HG03460 (cell line): ENCODE data around the gene FBN2.
"Not testable (repeated sequence)": the region's sequence is repeated elsewhere in the genome, so short reads cannot be mapped to it uniquely, and the experiment has no call there.

Experiments
- ATAC-seq: cut with Tn5 transposase; IDR thresholded peaks from one replicate; pipeline ENCODE4 v1.9.1; 2021; ENCODE audit not compliant: unreplicated experiment

Gene FBN2

DNA sequence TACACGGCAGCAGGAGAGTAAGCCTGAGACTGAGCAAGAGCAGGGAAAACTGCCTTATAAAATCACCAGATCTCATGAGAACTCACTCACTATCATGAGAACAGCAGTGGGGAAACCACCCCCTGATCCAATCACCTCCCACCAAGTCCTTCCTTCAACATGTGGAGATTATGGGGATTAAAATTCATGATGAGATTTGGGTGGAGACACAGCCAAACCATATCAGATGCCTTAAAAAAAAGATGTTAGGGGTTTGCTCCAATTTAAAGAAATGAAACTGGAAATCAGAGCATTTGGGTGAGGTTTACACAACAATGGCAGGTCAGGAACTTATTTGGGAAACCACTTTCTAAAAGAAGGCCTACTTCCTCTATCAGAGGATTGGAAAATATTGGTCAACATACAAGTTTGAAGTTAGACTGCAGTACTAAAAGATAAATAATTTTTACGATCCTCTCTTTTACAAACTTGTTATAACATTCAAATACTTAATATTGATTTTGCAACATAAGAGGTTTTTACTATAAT is 105.1 kb downstream of the FBN2 start:
- ATAC-seq, result no peak

DNA sequence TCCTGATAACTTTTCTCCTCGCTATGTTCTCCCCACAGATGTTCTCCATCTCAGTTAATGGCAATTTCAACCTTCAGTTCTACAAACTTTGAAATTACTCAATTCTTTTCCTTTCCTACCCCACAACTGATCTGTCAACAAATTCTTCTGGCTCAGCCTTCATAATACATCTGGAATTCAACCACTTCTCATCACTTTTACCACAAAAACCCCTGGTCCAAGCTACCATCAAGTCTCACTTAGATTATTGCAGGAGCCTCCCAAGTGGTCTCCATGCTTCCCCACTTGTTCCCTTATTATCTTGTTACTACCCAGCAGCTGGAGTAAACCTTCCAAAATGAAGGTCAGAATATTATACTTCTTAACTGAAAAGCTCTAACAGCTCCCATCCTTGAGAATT is 110.1 kb downstream of the FBN2 start:
- no peak for ATAC-seq

DNA sequence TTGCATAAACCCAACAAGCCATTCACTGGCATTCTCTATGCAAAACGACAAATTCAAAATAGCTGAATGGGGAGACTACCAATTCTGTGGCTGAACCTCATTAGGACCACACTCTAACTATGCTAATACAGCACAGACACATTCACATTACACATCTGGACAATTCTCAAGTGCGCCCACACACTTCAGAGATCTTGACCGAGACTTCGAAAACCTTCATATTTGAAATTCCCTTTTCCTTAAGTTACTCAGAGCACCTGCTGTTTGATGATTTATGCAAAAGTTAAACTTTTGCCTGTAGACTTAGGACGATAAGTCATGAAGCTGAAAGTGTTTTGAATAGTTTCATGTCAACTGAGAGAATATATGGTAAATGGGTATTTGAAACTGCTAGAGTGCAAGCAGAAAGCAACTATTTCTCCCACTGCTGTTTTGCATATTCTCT is 111.9 kb downstream of the FBN2 start:
- peak; percentile 92 for ATAC-seq

DNA sequence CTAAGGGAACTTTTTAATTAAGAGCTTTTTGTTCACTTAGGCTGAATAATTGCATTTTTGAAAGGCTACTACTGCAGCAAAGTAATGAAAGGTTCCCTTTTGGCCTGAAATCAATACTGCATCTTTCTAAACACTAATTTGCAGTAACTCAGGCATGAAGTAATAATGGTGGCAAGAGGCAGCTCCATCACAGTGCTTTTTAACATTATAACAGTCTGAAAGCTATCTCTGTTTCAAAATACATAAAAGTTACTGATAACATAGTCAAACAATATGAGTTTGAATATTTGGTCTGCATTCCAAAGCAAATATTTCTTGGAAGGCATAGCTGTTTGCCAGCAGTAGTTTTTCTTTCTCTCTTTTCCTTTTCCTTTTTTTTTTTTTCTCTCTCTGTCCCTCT is 113.4 kb downstream of the FBN2 start:
- ATAC-seq, result no peak

DNA sequence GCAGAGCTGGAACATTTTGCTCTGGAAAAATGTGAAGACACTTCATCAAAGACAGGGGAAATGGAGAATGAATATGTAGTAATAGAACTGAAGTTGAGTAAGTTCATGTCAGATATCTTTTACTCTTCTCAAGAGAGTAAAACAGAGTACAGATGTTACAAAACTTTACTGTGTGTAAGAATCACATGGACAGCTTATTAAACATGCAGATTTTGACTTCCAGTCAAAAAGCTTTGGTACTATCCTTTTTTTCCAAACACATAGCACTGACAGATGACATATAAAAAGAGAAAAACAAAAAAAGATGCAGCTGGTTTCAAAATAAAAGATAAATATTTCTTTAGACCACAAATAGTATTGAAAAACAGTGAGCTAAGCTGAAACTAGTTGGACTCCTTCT is 115.4 kb downstream of the FBN2 start:
- no peak for ATAC-seq

DNA sequence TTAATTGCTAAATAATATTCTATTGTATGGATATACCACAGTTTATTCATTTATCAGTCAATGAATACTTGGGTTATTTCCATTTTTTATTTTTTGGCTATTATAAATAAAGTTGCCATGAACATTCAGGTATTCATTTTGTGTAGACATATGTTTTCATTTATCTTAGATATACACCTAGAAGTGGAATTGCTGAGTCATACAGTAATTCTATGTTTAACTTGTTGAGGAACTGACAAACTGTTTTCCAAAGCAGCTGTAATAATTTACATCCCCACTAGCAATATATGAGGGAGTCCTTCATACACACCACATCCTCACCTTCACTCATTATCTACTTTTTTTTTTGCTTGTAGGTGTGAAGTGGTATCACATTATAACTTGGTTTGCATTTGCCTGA is 123.6 kb downstream of the FBN2 start:
- no peak for ATAC-seq

DNA sequence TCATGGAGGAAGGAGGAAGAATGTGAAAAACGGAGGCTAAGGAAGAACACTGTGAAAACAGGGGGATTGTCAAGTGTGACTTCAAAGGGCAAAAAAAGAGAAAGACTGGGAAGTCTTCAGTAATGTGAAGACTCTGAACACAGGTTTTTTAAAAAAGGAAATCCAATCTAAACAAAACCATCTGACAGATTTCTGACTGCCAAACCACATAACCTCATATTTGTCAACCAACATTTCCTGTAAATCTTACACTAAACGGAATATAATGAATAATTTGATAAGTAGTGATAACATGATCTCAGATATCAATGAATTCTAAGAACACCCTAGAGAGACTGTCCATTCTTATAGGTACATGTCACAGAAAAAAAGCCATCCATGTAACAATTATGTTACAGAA is 124.7 kb downstream of the FBN2 start:
- ATAC-seq, result no peak

DNA sequence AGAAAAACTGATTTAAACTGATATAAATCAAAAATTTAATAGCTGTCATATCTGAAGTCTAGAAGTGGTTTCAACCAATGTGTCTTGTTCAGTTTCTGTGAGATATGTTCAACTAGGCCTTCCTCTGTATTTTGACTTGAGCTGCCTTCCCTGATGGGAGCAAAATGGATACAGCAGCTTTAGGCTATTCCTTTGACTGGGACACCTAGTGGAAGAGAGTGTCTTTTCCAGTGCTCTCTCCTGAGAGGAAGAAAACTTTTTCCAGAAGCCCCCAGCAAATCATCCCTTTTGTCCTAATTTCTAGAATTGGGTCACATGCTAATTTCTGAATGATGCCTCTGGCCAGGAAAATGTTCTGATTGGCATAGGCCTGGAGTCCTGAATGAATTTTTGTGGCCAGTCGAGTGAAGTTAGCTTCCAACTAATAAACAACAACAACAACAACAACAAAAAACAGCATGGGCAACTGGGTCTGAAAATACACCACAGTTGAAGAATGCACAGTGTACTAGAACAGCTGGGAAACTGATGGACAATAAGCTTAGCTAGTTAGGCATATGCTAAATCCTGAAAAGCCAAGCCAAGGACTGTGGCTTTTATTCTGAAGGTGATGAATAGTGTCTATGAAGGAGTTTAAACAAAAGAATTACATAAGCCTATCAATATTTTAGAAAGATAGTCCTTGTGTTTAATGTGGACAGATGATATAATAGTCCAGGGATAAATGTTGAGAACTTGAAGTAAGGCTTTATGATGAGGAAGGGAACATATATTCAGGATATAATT is 125.7 kb downstream of the FBN2 start:
- ATAC-seq, result no peak

DNA sequence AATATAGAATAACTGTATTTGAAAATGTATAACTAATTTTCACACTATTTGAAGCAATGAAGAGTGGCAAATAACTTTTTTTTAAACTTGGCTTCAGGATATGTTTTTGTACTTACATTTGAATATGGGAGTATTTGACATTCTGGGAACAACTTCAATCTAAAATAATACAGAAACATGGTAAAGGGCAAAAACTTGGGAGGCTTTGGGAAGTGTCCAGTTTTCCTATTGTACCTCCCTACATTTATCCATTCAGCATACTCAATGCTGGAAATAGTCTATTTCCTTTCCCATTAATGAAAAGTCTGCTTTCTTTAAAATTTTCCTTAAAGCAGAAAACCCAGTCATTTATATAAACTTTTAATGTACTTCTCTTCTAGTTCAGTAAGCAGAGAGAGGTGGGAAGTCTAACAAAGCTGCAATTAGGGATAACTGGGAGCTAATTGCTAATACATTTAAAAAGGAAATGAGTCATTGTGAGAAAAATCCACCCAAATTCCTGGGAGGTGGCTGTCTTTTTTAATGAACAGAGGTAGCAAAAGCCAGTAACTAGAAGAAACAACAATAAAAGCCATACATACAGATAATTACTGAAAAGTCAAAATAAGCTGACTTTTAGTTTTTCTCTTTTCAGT is 128.8 kb downstream of the FBN2 start:
- ATAC-seq, result no peak

DNA sequence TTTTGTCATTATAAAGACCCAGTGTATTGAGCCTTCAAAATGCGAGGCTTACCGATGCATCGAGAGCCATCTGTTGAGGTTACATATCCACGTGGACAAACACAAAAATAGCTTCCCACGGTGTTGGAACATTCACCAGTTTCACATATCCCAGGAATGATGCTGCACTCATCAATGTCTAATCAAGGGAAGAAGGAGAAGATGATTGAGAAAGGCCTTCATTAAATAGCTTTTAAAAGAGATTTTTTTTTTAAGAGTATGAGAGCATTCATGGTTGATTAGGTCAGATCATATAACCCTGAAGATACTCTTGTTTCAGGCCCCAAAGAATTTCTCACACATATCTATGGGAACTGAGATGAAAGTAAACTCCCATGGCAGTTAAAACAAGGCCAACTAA is 129.4 kb downstream of the FBN2 start:
- no peak for ATAC-seq

DNA sequence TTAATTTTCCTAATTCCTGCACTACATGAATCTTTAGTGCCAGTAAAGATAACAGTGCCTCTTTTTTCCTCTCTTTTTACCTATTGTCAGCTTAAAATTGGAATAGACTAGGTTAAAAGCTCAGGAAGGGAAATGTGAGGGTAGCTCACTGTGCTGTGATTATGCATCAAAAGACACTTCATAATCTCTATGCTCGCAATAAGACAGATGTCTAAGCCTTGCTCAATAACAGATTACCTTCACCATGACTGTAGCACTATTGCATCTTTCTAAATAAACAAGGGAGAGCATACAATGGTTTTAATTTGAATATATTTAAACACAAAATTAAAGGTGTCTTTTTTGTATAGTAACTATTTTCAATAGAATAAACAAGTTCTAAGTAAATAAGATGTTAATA is 130.1 kb downstream of the FBN2 start:
- ATAC-seq, result no peak

DNA sequence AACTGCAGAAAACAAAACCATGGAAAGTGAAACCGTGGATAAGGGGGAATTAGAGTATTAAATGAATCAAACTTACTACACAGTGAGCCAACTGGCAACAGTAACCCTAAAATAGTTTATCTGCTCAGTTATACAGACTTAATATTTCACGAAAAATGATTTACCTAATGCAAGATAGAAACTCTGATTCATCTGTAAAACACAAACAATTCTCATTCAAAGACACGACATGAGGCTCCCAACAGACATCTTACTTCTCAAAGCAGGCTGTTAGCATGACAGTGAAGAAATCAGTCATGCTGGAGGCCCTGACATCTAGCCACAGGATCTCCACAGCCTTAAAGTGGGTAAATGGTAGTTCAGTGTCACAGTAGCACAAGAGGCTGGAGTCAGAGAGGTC is 131.2 kb downstream of the FBN2 start:
- no peak for ATAC-seq

DNA sequence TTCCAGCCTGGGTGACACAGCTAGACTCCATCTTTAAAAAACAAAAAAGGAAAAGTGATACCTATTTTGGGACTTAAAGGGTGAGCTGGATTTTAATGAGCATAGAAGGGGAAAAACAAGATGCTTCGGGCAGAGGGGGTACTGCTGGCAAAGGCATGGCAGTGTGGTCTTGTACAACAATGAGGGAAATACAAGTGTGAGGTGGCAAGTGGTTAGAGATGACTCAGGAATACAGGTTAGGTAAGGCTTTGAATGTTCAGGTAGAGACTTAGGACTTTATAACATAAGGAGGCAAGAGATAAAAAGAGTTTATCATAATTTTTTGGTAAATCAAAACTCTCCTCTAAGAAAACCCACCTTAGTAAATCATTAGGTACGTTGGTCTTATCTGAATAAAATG is 132.9 kb downstream of the FBN2 start:
- ATAC-seq, result no peak

DNA sequence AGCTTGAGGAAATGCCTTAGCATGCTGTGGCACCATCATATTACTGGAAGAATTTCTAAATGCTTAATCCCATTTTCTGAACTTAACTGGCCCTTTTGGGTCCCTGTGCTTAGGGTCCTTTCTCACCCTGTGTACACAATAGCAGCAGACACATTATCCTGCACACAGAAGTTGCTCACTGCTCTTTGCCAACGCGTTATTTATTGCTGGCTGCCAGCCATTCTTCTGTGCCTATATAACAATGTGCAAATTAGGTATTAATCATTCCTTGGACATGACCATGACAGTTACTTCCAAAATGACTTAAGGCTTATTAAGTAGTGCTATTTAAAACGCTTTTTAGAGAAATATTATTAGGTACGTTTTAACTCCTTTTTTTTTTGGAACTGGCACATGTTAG is 134.7 kb downstream of the FBN2 start:
- no peak for ATAC-seq

DNA sequence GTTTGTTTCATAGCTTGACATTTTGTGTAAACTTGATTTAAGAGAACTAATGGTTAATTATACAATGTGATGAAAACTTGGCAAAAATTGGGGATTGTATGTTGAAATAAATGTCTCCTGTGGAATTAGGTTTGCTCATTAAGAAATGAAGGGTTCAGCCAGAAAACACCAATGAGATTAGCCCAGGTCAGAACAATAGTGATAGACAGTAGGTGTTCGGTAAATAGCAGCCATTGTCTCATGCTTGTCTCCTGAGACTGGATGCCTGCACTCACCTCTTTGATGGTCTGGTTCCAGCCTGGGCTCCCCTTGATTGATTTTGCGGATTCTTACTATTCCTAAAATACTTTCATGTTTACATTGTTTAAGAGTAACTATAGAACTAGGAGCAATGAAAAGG is 135.5 kb downstream of the FBN2 start:
- no peak for ATAC-seq

DNA sequence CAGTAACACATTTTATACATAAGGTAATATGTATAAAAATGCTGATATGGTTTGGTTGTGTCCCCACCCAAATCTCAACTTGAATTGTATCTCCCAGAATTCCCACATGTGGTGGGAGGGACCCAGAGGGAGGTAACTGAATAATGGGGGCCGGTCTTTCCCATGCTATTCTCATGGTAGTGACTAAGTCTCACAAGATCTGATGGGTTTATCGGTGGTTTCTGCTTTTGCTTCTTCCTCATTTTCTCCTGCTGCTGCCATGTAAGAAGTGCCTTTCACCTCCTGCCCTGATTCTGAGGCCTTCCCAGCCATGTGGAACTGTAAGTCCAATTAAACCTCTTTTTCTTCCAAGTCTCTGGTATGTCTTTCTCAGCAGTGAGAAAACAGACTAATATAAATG is 137.3 kb downstream of the FBN2 start:
- not testable (repeated sequence) for ATAC-seq

DNA sequence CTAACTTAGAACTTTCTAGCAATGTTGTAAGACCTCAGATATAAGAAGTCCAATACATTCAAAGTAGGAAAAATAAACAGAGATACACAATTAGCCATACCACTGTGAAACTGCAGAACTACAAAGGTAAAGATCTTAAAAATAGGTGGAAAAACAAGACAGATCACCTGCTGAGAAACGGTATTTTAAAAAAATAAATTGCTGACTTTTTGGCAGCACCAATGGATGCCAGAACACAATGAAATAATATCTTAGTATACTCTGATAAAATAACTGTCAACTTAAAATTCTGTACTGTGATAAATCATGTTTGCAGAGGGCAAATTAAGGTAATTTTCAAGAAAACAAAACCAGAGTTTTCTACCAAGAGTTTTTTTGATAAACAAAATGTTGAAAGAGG is 138.9 kb downstream of the FBN2 start:
- no peak for ATAC-seq

DNA sequence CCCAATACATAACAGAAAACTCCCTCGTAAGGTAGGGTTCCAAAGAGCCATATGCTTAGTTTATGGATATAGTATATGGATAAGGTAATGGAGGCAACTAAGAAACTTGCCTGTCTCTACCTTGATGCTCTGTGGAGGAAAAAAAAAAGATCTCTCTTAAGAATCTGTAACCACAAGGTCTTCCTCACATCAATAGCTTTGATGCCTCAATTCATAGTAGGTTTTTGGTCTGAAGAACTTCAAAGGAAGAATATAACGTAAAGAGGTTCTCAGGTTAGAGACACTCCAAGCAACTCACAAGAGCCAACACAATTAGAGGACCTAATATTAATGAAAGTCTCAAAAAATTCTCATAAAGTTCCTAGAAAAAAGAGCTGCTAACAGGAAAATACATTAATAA is 140.2 kb downstream of the FBN2 start:
- ATAC-seq, result no peak

DNA sequence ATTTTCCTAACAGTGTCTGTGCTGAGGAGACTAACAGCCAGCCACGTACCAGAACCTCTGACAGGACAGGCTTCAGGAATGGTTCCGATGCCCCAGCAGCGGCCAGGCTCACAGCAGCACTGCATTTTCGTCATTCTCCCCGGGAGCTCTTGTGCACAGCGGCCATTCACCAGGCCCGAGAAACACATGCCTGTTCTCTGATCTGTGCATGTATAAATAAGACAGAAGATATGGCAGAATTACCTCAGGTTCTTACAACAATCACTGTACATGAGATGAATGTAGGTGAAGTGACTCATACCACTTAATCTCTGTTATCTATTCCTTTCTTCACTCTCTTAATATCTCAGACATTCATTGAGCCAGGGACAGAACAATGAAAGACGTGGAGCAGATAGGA is 143.0 kb downstream of the FBN2 start:
- no peak for ATAC-seq

DNA sequence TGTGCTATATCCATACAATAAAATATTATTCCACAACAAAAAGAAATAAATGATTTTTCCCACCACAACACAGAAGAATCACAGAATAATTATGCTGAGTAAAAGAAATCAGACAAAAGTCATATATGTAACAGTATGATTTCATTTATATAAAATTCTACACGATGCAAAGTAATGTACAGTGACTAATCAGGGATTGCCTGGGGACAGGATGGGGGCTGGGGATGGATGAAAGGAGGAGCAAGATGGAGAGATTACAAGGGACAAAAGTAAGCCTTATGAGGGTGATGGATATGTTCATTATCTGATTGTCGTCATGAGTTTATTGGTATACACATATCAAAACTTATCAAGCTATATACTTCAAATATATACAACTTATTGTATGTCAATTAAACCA is 154.0 kb downstream of the FBN2 start:
- no peak for ATAC-seq

DNA sequence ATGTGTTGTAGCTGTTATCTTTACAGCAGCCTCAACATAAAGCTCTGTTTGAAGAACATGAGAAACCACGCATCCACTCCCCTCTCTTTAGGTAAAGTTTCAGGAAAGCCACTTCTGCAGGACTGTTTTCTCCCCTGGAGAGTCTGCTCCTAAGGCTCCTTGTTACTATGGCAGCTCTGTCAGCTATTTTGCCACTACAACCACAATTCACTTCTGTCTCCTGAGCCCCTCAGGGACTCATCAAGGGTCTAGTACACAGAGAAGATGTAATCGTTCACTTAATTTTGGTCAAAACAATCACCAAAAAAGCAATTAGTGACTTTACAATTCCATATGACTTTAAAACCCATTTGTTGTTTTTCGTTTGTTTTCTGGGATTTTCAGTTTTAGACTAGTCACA is 157.7 kb downstream of the FBN2 start:
- no peak for ATAC-seq

DNA sequence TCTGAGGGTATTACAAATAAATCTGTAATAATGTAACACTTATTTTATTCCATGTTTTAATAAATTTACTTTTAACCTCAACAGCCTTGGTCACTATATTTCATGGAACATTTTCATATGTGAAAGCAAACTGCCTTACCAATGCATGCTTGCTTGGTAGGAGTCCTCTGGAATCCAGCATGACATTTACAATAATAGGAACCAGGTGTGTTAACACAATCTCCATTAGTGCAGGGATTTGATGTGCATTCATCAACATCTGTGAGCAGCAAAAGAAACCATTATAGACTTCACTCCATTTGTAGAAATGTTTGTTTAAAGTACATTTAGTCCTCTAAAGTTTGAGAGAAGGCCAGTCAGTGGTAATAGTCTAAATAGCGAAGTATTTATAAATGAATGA is 159.4 kb downstream of the FBN2 start:
- no peak for ATAC-seq

DNA sequence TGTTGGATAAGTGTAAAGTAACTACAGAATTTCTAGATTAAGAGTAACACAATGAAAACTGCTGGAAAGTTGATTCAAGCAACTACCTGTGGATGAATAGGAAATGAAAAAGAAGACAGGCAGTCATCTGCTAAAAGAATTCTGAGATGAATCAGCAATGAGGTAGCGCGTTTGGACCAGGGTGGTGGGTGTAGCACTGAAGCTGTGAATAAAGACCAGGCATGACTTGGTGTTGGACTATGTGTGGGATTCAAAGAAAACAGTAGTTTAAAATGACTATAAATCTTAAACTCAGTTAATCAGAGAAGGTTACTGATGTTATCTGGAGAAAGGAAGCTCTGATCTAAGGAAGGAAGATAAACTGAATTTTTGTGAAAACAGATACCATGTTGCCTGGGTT is 159.8 kb downstream of the FBN2 start:
- ATAC-seq, result no peak
